Measurements from ENCODE around the gene EHBP1L1.

EHBP1L1 gene

GRCh38 chr11:65584723-65585171, 8.9 kb downstream of the EHBP1L1 start:
- peaks cover 31% of the 10 kb centered on the region for H3K36me3 Mint-ChIP-seq
- H3K4me3 Mint-ChIP-seq = no peak overlapping the region
- H3K27me3 Mint-ChIP-seq = no peaks in the 10 kb centered on the region
- peak overlapping the region; percentile 39 for H3K27ac Mint-ChIP-seq
- H3K4me1 Mint-ChIP-seq = peaks cover 25% of the 10 kb centered on the region
- H3K9me3 Mint-ChIP-seq = no peaks in the 10 kb centered on the region
- ATAC-seq (ENCODE audit: low read depth) (no peak), DNase-seq (ENCODE audit: low spot score in 2 of 2) (no peak)

- no peaks in the 10 kb centered on the region for H3K9me3 Mint-ChIP-seq
- H3K27me3 Mint-ChIP-seq = no peaks in the 10 kb centered on the region
- H3K4me1 Mint-ChIP-seq = peaks cover 26% of the 10 kb centered on the region
- H3K4me3 Mint-ChIP-seq = no peak overlapping the region
- ATAC-seq (ENCODE audit: low read depth) (no peak), DNase-seq (ENCODE audit: low spot score in 2 of 2) (no peak)
- H3K27ac Mint-ChIP-seq = peak overlapping the region; percentile 96
- peaks cover 28% of the 10 kb centered on the region for H3K36me3 Mint-ChIP-seq
Observed at GRCh38 chr11:65585396-65586246, 9.8 kb downstream of the EHBP1L1 start.

GRCh38 chr11:65586247-65586630, 10.4 kb downstream of the EHBP1L1 start:
- H3K4me1 Mint-ChIP-seq = peaks cover 26% of the 10 kb centered on the region

GRCh38 chr11:65586676-65587075, 10.8 kb downstream of the EHBP1L1 start:
- ATAC-seq (ENCODE audit: low read depth) (no peak), DNase-seq (ENCODE audit: low spot score in 2 of 2) (no peak)
- H3K27me3 Mint-ChIP-seq = no peaks in the 10 kb centered on the region
- peaks cover 23% of the 10 kb centered on the region for H3K36me3 Mint-ChIP-seq
- H3K27ac Mint-ChIP-seq = peak overlapping the region; percentile 96
- H3K9me3 Mint-ChIP-seq = no peaks in the 10 kb centered on the region
- H3K4me1 Mint-ChIP-seq = peaks cover 26% of the 10 kb centered on the region
- no peak overlapping the region for H3K4me3 Mint-ChIP-seq

More at GRCh38 chr11:65586247-65586630, 10.4 kb downstream of the EHBP1L1 start:
- peak overlapping the region; percentile 96 for H3K27ac Mint-ChIP-seq
- H3K27me3 Mint-ChIP-seq = no peaks in the 10 kb centered on the region
- H3K36me3 Mint-ChIP-seq = peaks cover 25% of the 10 kb centered on the region
- no peak overlapping the region for H3K4me3 Mint-ChIP-seq
- ATAC-seq (ENCODE audit: low read depth) (no peak), DNase-seq (ENCODE audit: low spot score in 2 of 2) (no peak)
- no peaks in the 10 kb centered on the region for H3K9me3 Mint-ChIP-seq

GRCh38 chr11:65588199-65589054, 12.6 kb downstream of the EHBP1L1 start:
- peak overlapping the region; percentile 79 for H3K4me3 Mint-ChIP-seq
- DNase-seq (ENCODE audit: low spot score in 2 of 2) (peak; percentile 69 to 80), ATAC-seq (ENCODE audit: low read depth) (peak; percentile 80)
- H3K9me3 Mint-ChIP-seq = no peaks in the 10 kb centered on the region
- peak overlapping the region; percentile 96 for H3K27ac Mint-ChIP-seq
- H3K4me1 Mint-ChIP-seq = peaks cover 28% of the 10 kb centered on the region
- no peaks in the 10 kb centered on the region for H3K27me3 Mint-ChIP-seq
- peaks cover 13% of the 10 kb centered on the region for H3K36me3 Mint-ChIP-seq

GRCh38 chr11:65589444-65590239, 13.8 kb downstream of the EHBP1L1 start:
- no peak for DNase-seq (ENCODE audit: low spot score in 2 of 2)
- Mint-ChIP-seq H3K4me3 (no peak overlapping the region), H3K9me3 (no peaks in the 10 kb centered on the region), H3K27me3 (no peaks in the 10 kb centered on the region), H3K36me3 (peaks cover 7% of the 10 kb centered on the region), H3K4me1 (peaks cover 26% of the 10 kb centered on the region), H3K27ac (peak overlapping the region; percentile 96)
- ATAC-seq (ENCODE audit: low read depth) = peak; percentile 14

- DNase-seq (ENCODE audit: low spot score in 2 of 2) (no peak), ATAC-seq (ENCODE audit: low read depth) (no peak)
- no peak overlapping the region for H3K4me3 Mint-ChIP-seq
- H3K9me3 Mint-ChIP-seq = no peaks in the 10 kb centered on the region
- peaks cover 29% of the 10 kb centered on the region for H3K4me1 Mint-ChIP-seq
- H3K36me3 Mint-ChIP-seq = peaks cover 7% of the 10 kb centered on the region
- no peaks in the 10 kb centered on the region for H3K27me3 Mint-ChIP-seq
- H3K27ac Mint-ChIP-seq = no peak overlapping the region
Observed at GRCh38 chr11:65590240-65590738, 14.4 kb downstream of the EHBP1L1 start.

GRCh38 chr11:65591939-65592857, 16.3 kb downstream of the EHBP1L1 start:
- H3K4me3 Mint-ChIP-seq = no peak overlapping the region
- ATAC-seq (ENCODE audit: low read depth) (no peak), DNase-seq (ENCODE audit: low spot score in 2 of 2) (no peak)
- peaks cover 7% of the 10 kb centered on the region for H3K36me3 Mint-ChIP-seq
- no peaks in the 10 kb centered on the region for H3K9me3 Mint-ChIP-seq
- peaks cover 28% of the 10 kb centered on the region for H3K4me1 Mint-ChIP-seq
- no peaks in the 10 kb centered on the region for H3K27me3 Mint-ChIP-seq
- no peak overlapping the region for H3K27ac Mint-ChIP-seq

GRCh38 chr11:65592858-65593517, 17.1 kb downstream of the EHBP1L1 start:
- no peak for ATAC-seq (ENCODE audit: low read depth)
- Mint-ChIP-seq H3K4me1 (peaks cover 24% of the 10 kb centered on the region), H3K36me3 (peaks cover 9% of the 10 kb centered on the region), H3K4me3 (no peak overlapping the region), H3K27me3 (no peaks in the 10 kb centered on the region), H3K27ac (no peak overlapping the region), H3K9me3 (no peaks in the 10 kb centered on the region)
- DNase-seq (ENCODE audit: low spot score in 2 of 2) = no peak

- no peaks in the 10 kb centered on the region for H3K27me3 Mint-ChIP-seq
- H3K4me3 Mint-ChIP-seq = no peak overlapping the region
- ATAC-seq (ENCODE audit: low read depth) (peak; percentile 53), DNase-seq (ENCODE audit: low spot score in 2 of 2) (no peak)
- H3K9me3 Mint-ChIP-seq = no peaks in the 10 kb centered on the region
- H3K27ac Mint-ChIP-seq = no peak overlapping the region
- H3K36me3 Mint-ChIP-seq = peaks cover 8% of the 10 kb centered on the region
- peaks cover 18% of the 10 kb centered on the region for H3K4me1 Mint-ChIP-seq
Observed at GRCh38 chr11:65593518-65594414, 17.9 kb downstream of the EHBP1L1 start.

- H3K36me3 Mint-ChIP-seq = peaks cover 9% of the 10 kb centered on the region
- H3K4me1 Mint-ChIP-seq = peaks cover 12% of the 10 kb centered on the region
- H3K9me3 Mint-ChIP-seq = no peaks in the 10 kb centered on the region
- H3K27ac Mint-ChIP-seq = peak overlapping the region; percentile 25
- H3K27me3 Mint-ChIP-seq = no peaks in the 10 kb centered on the region
- no peak overlapping the region for H3K4me3 Mint-ChIP-seq
- DNase-seq (ENCODE audit: low spot score in 2 of 2) (no peak), ATAC-seq (ENCODE audit: low read depth) (peak; percentile 42)
Observed at GRCh38 chr11:65595131-65595530, 19.3 kb downstream of the EHBP1L1 start.
